CD4-positive, alpha-beta T cell treated with Interleukin-4 for 1 hour (primary cell): ENCODE measurements around the gene HLA-DMA.
"Not testable (repeated sequence)": the region's sequence is repeated elsewhere in the genome, so short reads cannot be mapped to it uniquely, and the experiment has no call there.

Experiments used
- DNase-seq, 2 donors: peaks; one replicate each; pipeline ENCODE4 v3.0.0-alpha.2; 2020 to 2022

The HLA-DMA gene

DNA sequence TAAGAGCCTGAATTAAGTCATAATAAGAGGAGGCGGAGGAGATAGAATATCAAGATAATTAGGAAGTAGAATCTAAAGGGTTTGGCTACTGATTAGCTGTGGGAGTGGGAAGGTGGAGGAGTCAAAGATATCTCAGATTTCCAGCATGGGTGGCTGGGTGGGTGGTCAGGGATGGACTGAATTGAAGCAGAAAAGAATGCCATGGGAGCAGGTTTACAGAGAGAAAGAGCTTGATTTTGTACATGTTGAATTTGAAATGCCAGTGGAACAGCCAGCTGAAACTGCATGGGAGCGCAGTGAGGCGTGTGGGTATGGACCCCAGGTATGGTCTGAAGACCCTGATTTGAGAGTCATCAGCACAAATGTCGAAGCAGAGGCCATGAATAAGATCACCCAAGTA is 1.4 kb upstream of the HLA-DMA start:
- DNase-seq, result no peak

DNA sequence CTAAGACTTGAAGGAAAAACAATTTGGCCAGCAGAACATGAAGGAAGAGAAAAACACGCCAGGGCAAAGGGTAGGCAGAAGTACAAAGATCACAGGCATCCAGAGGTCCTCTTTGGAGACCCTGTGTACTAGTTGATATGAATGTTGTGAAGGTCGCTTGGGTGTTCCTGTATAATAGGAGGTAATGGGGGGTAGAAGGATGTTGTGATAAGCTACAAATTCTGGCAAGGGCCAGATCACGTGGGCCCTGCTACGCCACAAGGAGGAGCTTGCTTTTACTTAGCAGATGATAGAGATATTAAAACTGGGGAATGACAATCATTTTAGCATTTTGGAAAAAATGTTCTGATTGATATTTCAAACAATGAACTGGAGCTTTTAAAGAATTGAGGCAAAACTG is 878 bp upstream of the HLA-DMA start:
- no peak for DNase-seq

DNA sequence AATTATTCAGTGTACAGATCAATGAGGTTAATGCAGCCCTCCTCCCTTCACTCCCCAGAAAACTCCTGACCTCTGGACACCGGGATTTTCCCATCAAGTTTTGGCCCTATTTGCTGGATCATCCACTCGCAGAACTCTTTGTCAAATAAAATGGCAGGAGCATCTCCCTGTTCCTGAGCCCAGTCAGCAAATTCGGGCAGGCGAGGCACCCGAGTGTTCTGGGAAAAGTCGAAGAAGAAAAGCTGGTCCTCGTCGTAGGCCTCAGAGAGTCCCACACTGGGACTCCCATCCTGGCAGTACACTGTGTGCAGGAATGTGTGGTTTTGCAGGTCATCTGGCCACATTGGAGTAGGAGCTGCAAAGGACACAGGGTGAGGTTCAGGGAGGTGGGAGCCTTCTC is 2.4 kb downstream of the HLA-DMA start:
- no peak for DNase-seq

DNA sequence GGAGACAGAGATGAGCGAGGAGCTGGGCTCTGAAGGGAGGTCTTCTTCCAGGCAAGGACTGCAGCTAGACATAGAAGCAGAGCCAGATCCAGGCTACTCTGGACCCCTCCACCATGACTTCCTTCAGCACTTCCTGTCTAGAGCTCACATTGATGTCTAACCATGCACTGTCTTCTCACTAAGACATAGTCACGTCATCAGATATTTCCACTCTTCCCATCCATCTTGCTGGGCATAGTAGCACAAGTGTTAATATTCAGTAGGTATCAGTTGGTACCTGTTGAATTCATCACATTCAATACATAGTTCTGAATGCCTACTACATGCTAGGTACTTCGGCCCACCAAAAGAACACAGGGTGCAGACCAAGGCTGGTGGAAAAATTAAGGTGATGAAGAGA is 2.9 kb downstream of the HLA-DMA start:
- DNase-seq, result no peak

DNA sequence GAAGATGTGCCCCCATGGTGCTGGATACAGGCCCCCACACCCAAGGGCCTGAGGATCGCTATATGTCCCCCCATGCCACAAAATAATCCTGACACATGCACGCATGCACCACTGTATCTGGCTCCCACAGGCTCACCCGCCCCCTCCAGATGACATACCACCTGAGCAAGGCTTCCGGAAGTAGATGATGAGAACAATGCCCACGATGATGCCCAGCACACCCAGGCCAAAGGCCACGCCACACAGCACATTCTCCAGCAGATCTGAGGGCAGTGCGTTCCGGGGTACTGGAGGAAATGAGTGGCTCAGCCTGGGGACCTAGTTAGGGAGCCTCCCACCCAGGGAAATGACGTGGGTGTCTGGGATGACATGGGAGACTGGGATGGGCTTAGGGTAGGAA is 3.8 kb downstream of the HLA-DMA start:
- DNase-seq, result no peak

DNA sequence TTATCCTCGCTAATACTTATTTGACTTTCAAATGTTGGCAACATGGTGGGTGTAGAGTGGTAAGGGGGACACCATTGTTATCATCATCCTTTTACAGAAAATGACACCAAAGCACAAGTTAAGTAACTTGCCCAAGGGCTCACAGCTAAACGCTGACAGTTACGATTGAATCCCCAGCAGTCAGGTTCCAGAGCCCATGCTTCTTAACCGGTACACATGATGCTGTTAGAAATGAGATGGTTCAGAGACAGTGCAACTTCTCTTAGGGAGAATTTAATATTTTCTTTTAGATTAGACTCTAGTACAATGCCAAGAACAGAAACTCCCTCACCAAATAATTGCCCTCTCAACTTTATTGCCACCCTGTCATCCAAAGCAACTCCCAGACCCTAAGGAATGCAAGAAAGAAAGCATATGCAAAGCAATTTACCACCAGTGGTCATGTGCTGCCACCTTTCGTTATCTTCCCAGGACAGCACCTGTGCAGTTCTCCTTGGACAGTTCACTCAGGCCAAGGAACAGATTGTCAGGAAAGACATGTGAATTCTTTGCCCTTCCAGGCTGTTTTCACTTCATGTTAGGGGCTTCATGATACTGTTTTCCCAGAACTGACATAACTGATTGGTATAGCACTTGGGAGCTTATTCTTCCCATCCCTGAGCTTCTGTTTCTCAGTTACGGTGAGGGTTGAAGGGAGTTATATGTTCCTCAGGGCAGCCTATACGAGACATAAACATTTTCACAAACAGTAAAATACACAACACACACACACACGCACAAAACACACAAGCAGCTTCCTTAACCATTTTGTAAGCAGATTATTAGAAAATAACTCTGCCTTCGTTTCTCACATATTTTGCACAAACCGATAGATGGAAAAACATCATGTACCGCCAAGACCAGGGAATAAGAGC is 5.1 kb downstream of the HLA-DMA start:
- peak; percentile 63 to 65 for DNase-seq

DNA sequence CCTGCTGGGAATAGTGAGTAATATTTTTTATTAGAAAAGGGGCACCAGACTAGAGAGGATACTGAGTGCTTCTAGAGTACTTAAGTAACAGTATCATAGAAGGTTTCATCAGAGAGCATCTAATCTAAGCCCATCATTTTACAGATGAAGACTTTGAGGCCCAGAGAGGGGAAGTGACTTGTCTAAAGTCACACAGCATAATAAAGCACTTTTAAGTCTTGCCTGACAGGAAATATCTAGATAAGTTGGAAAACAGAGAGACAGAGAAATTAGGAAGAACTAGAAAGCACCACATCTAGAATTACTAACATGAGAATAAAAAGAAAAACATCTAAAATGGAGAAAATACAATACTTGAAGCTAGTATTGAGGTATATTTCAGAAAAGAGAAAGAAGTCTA is 6.0 kb downstream of the HLA-DMA start:
- no peak for DNase-seq

DNA sequence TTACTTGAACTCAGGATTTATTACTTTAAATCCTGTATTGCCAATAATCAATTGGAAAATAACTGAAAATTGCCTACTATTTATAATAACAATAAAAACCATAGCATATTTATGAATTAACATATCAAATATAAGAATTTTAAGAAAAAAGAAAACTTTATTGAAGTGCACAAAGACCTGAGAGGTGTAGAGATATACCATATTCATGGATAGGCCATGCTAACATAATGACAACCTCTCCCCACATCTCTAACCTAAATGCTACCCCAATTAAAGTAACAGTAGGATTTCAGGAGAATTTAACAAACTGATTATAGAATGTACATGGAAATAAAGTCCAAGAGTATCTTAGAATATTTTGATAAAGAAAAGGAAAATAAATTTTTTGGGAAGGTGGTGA is 6.9 kb downstream of the HLA-DMA start:
- DNase-seq, result no peak

DNA sequence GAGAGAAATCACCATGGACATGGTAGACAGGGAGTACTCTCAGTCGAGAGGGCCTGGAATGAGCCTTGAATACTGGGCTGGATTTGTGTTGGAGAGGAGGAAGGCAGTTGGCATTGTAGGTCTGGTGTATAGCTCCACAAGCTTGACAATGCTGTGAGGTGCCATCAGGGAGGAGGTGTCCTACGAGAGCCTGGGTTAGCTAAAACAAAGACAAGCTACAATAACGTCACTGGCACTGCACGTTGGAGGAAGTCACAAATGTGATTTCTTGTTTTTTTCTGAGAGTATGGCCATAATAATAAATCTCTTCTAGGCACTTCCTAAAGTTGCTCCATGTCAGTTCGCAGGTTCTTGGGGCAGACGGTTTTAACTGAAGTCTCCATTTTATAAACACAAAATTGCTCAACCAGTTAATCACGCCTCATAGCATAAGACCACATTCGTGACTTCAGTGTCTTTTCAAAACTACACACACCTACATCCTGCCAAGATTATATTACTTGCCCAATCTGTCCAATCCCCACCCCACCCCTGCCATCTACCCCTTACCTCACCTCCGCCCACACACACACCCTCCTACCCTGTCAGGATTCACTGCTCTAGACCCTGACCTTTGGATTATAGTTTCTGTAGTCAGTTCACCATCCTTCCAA is 7.7 kb downstream of the HLA-DMA start:
- peak; percentile 46 to 73 for DNase-seq

DNA sequence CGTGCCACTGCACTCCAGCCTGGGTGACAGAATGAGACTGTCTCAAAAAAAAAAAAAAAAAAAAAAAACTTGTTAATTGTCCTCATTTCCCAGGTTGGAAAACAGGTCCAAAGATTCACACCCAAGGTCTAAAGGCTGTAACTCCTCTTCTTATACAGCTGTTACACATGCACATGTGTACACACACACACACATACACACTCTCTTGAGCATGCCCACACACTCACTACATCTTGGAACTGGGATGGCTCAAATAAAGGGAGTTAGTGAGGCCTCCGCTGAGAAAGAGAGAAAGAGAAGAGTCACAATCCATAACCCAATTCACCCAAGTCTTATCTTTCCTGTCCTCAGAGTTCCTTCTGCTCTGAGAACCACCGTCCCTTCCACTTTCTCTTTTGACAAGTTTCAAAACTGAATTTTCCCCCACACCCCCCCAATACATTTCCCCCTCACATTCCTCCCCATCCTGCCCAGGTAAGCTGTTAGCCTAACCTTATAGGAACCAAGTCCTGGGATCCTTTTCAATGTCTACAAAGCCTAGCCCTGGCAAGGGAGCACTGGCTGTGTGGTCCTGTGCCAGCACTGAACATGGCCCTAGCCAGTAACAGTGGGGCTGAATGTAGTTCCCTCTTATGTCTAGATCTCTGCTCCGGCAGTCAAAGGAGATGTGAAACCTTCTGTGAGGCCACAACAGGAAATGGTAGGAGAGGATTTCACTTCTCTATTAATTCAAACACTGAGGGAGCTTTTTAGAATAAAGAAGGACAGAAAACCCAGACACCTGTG is 8.8 kb downstream of the HLA-DMA start:
- peak; percentile 60 to 78 for DNase-seq

DNA sequence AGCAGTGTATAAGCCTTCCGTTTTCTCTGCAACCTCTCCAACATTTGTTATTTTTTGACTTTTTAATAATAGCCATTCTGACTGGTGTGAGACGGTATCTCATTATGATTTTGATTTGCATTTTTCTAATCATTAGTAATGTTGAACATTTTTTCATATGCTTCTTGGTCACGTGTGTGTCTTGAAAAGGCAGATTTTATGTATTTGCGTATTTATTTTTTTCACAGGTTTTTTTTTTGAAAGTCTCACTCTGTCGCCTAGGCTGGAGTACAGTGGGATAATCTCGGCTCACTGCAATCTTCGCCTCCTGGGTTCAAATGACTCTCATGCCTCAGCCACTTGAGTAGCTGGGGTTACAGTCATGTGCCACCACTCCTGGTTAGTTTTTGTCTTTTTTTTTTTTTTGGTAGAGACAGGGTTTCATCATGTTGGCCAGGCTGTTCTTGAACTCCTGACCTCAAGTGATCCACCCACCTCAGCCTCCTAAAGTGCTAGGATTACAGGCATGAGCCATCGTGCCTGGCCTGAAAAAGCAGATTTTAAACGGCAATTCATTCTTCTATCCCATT is 10.3 kb downstream of the HLA-DMA start:
- DNase-seq, result not testable (repeated sequence)

DNA sequence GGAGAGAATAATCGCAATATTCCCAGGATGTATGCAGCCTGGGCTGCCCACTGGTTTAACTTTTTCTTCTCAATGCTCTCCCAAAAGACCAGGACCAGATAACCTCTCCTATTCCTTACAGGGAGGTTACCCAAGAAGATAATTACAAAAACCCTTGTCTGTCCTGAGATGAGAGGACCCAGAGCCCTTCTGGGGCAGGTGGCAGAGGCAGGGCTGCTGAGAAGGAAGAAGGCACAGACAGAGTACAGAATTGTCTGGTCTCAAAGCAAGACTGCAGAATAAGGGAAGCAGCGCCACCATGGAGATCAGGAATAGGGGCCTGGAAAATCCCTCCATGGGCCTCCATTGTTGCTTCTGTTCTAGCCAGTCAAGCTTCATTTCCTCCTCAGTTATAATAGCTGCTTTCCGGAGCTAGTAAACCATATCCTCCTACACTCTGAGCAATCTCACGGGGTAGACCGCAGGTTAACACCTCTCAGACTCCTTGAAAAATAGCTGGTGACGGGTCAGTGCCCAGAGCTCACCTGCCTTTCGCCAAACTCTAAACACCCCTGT is 11.6 kb downstream of the HLA-DMA start:
- peak; percentile 73 to 77 for DNase-seq

DNA sequence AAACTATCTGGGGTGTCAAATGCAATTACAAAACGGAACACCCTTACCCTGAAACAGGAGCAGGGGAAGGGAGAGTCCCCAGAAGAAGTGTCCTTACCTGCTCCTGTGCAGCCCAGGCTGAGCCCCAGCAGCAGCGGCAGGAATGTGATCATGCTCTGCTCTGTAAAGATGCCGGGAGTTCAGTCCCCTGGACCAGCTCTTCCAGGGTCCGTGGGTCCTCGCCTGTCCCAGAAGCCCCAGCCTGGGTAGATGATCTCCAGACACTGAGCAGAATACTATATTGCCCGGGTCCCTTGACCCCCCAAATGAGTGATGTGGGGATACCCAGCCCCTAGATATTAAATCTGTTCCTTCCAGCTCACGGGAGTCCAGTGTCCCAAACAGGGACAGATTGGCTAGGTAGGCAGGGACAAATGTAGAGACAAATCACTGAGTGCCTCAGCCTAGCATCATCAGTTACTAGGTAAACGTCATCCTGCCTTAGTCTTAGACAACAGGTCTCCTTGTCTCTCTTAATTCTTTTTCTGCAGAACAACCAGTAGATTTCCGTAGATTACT is 12.2 kb downstream of the HLA-DMA start, which contains the start of gene HLA-DMB:
TSS of gene HLA-DMB (minus strand) at position 373 of the 558 bp plus-strand sequence. CDS start at position 152, 221 bp downstream.
- peak; percentile 78 to 83 for DNase-seq

DNA sequence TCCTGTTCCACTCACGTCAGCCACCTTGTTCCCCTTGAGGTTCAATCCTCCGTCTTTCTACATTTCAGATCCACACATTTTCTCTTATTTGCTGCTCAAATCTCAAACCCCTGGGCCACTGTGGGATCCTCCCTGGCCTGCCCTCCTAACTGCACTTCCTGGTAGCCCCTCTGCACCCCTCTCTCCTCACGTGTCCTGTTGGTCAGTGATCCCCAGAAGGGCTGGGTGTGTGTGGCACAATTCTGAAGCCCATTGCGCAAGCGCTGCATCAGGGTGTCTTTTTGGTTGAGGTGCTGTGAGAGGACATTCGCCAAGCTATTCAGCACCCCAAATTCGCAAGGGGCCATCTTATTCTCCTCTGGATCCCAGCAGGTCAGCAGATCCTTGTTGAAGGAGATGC is 14.4 kb downstream of the HLA-DMA start:
- DNase-seq, result no peak

DNA sequence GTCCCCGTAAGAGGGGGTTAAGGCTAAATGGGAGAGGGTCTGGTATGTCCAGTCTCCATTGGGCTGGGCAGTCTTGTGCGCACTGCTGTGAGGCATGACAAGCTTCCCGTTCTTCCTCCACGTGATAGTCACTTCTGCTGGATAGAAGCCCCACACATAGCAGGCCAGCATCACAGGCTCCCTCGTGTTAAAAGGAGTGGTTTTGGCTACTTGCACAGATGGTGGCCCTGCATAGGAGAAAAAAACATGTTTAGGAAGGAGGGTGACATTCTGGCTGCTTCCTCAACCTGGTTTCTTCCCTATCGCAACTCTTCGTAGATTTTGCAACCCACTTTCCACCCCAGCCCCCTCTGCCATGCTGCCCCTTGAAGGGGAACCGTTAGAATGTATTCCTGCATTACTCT is 15.7 kb downstream of the HLA-DMA start:
- no peak for DNase-seq

DNA sequence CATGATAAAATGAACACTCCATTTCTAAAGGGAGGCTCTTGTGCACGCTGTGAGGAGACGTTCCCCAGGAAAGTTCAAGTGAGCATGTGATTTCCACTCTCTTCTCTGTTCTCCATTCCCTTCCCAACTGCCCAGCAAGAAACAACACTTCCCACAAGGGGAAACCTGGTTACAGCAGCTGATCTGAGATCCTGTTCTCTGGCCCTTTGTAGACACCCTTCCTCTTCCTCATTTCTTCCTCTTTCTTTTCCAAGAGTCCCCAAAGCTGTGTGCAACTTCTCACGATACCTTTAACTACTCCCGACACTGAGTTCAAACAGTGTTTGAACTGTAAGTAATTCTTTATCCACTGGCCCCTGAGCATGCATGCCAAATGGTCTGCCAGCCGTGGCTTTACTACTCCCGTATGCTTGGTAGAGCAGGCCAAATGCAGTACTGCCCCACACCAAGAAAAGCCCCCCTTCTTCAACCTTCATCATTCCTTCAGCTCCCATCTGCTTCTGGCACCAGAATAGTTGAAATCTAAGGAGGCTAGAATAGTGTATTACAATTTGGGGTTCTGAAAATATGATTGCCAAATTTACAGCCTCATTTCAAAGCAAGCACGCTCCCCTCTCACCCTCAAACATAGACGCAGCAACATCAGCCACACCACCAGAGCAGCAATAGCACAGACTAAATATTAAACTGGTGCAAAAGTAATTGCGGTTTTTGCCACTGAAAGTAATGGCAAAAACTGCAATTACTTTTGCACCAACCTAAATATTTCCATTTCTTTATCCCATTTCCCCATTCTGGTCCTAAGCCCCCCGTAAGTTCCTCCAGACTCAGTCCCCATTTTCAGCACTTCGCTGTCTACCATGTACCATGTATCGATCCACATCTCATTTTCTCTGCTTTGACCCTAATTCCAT is 16.4 kb downstream of the HLA-DMA start:
- DNase-seq, result no peak

DNA sequence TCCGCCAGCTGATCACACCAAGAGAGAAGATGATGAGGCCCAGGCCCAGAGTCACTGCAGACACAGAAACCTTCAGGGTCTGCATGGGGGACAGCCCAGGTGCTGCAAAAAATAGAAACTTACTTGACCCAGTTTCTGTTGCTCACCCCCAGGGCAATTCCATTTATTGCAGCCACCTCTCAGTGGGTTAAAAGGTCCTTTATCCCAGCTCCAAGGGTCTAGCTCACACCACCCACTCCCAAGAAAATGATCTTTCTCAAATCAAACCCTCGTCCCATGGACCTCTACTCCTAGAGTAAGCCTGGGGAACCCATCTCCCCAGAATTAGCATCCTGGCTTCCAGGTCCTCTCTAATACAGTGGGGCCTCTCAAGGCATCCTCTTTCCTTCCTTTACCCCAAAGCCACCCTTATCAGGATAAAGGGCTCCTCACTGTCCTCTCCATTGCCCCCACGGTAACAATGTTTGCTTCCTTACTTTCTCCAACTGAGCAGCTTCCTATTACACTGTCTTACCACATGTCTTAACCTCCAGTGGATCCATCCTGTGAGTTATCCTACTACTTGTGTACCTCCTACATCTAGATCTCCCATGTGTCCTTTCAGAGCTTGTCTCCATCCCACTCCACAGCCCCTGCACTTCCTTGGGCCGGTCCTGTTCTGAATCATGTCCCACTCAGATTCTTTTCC is 17.2 kb downstream of the HLA-DMA start:
- no peak for DNase-seq

DNA sequence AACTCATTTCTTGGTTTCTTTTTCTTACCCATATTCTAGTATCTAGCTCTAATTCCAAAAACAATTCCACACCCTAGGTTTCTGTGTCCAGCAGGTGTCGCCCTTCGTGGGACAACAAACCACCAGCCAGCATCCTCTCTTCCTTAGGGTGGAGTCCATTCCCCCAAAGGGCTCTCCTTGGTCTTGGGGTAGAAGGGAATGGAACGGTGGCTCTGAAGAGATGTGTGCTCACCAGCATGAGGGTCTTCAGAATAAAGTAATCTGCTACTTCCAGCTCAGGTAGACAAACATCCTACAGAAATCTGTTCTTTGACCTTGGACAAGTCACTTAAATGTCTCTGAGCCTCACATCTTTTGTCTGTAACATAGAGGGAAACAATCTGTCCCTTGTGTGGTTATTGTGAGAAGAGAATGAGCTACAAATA is 19.2 kb downstream of the HLA-DMA start:
- DNase-seq, result peak; percentile 73 to 80

DNA sequence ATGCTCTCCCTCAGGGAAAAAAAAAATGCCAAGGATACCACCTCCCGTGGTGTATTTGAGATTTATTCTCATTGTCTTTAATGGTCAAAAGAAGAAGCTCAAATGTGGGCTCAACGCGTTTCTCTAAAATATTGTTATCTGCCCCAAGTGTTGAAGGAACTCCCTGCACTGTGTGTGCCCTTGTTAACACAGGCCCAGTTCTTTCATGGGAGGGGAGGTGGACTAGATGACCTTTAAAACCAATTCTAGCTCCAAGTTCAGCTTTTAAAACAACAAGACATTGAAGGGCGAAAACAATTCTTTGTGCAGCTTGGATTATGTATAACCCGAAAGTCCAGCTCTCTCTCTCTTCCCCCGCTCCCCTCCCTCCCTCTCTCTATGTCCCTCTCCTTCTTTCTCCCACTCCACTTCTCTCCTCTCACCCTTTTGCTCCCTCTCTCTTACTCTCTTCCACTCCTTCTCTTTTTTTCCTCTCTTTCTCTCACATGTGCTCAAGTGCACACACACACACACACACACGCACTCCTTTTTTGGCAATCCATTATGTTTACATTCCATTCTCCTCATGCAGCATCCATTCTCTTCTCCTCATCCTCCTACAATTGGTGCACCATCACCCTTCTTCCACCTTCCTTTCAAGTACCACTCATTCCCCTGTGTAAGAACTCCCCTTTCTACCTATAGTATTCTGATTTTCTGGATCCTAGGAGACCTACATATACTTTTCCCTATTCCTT is 20.6 kb downstream of the HLA-DMA start:
- DNase-seq, result no peak

DNA sequence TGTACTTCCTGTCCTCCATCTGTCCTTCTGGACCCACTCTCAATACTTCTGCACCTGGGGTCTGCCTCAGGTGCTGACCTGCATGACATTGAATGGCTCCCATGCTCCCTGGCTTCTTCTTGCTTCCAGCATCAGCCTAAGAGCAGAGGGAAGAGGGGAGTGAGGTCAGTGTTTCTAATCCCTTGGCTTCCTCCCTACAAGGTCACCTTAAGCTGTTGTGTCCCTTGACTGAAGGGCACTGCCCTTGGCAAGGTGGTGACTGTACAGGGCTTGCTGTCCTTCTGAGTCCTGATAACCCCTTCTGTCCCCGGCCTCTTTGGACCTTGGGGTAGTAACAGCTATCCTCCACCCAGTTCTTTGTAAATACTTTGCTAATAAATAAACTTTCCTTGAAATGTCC is 21.7 kb downstream of the HLA-DMA start:
- DNase-seq, result no peak
